Central memory CD8-positive, alpha-beta T cell (primary cell): ENCODE data around the gene GPA33.

ENCODE experiments used
- ATAC-seq: fragments of 150-1000 bp; cut with Tn5 transposase; replicated peaks from 2 replicates; pipeline ENCODE4 v1.10.0; 2022; ENCODE audit warnings: mild to moderate bottlenecking, moderate FRiP score, moderate number of reproducible peaks; ENCODE audit not compliant: poor library complexity, severe bottlenecking; ENCODE audit errors: extremely low read depth
- DNase-seq, 2 donors: peaks; one replicate each; pipeline ENCODE4 v3.0.0; 2021; ENCODE audit warnings: low spot score in 2 of 2
- H3K27ac Mint-ChIP-seq: one replicate; pipeline ENCODE4 v1.8.0; 2022; ENCODE audit warnings: low read depth, mild to moderate bottlenecking, moderate library complexity, mixed read lengths
- H3K27me3 Mint-ChIP-seq: one replicate; pipeline ENCODE4 v1.8.0; 2022; ENCODE audit warnings: mixed read lengths
- H3K36me3 Mint-ChIP-seq: one replicate; pipeline ENCODE4 v1.8.0; 2022; ENCODE audit warnings: mild to moderate bottlenecking, moderate library complexity, mixed read lengths; ENCODE audit not compliant: insufficient read depth
- H3K4me1 Mint-ChIP-seq: one replicate; pipeline ENCODE4 v1.8.0; 2022; ENCODE audit warnings: mixed read lengths
- H3K4me3 Mint-ChIP-seq: one replicate; pipeline ENCODE4 v1.8.0; 2022; ENCODE audit warnings: mild to moderate bottlenecking, moderate library complexity, mixed read lengths
- H3K9me3 Mint-ChIP-seq: one replicate; pipeline ENCODE4 v1.8.0; 2022; ENCODE audit warnings: mixed read lengths

GPA33 gene

GRCh38 chr1:167077868-167078210, 12.3 kb downstream of the GPA33 start:
- DNase-seq (no peak), ATAC-seq (no peak)
- Mint-ChIP-seq H3K4me1 (peaks cover 62% of the 10 kb centered on the region), H3K4me3 (no peak overlapping the region), H3K9me3 (no peaks in the 10 kb centered on the region), H3K27me3 (no peaks in the 10 kb centered on the region), H3K27ac (peak overlapping the region; percentile 84), H3K36me3 (peaks cover 2% of the 10 kb centered on the region)

DNA sequence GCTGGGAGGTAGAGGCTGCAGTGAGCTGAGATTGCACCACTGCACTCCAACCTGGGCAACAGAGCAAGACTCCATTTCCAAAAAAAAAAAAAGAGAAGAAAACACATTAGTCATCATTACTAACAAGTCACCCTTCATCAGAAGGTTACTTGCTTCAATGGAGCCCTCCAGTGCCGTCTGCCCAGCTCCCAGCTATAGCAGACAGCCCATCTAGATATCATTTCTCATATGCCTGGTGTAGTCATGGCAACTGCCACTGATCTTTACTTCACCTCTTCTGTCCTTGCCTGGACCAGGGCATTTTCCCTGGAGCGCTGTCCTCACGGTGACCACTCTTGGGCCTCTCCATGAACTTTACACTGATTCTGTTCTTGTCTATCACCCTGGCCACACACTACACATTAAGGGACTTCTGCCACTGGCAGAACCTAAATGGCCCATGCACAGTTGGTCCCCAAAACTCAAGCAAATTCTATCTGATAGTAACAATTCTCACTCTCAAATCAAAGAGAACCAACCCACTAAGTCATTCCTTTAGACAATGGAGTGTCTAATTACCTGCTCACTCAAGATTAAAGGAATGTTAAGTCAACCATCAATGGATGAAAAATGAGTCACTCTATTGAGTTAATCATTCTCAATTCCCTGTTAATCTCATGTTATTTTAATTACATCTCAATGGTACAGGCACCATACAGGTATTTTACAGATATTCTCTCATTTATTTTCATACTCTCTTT, 12.9 kb downstream of the GPA33 start:
- Mint-ChIP-seq H3K27ac (peak overlapping the region; percentile 84), H3K4me3 (peak overlapping the region; percentile 38)
- DNase-seq: no peak

GRCh38 chr1:167076136-167076710, 14.0 kb downstream of the GPA33 start:
- DNase-seq: no peak
- Mint-ChIP-seq H3K4me1 (peaks cover 51% of the 10 kb centered on the region), H3K27me3 (no peaks in the 10 kb centered on the region), H3K27ac (peak overlapping the region; percentile 65), H3K36me3 (peaks cover 2% of the 10 kb centered on the region), H3K9me3 (no peaks in the 10 kb centered on the region), H3K4me3 (peak overlapping the region; percentile 62)
- ATAC-seq: peak; percentile 24

More for the DNA sequence above, 12.9 kb downstream of the GPA33 start:
- Mint-ChIP-seq H3K27me3 (no peaks in the 10 kb centered on the region), H3K9me3 (no peaks in the 10 kb centered on the region), H3K4me1 (peaks cover 58% of the 10 kb centered on the region), H3K36me3 (peaks cover 2% of the 10 kb centered on the region)
- no peak for ATAC-seq

GRCh38 chr1:167071286-167071685, 18.9 kb downstream of the GPA33 start:
- Mint-ChIP-seq H3K27ac (no peak overlapping the region), H3K4me3 (no peak overlapping the region), H3K9me3 (no peaks in the 10 kb centered on the region), H3K4me1 (peaks cover 21% of the 10 kb centered on the region), H3K27me3 (no peaks in the 10 kb centered on the region), H3K36me3 (peaks cover 4% of the 10 kb centered on the region)
- DNase-seq (no peak), ATAC-seq (no peak)

DNA sequence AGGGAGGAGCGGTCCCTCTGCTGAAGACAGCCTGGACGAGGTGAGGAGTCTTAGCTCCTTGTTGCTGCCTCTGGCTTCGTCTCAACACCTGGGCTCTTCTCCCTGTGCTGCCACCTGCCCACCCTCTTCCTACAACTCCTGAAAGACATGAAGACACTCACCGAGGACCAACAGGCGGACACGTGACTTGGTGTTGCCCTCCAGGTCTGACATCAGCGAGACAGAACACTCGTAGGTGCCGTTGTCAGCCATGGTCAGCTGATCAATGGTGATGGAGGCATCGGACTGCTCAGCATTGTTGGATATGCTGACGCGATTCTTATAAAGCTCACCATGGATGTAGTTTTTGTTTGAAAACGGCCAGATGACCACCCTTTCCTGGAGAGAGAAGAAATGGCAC, 21.4 kb downstream of the GPA33 start:
- Mint-ChIP-seq H3K9me3 (no peaks in the 10 kb centered on the region), H3K36me3 (peaks cover 2% of the 10 kb centered on the region), H3K27me3 (no peaks in the 10 kb centered on the region), H3K27ac (no peak overlapping the region), H3K4me1 (no peaks in the 10 kb centered on the region), H3K4me3 (no peak overlapping the region)
- no peak for DNase-seq
- no peak for ATAC-seq

DNA sequence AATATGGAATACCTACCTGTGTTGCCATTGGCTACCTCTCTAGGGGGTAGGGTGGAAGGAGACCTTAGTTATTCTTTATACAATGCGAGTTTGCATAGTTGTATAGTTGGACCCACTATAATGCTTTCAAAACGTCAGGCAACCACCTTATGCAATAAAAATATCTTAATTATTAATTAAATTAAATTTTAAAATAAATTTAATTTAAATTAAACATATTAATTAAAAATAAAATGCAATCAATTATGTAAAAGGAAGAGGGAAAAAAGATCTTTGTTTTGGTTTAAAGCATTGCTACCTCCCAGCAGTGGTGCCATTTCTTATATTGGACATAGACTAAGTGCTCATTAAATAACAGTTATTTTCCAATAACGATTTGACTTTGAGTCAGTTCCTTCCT, 22.3 kb downstream of the GPA33 start:
- Mint-ChIP-seq H3K27me3 (no peaks in the 10 kb centered on the region), H3K4me3 (no peak overlapping the region), H3K36me3 (peaks cover 2% of the 10 kb centered on the region), H3K27ac (no peak overlapping the region), H3K9me3 (no peaks in the 10 kb centered on the region), H3K4me1 (no peaks in the 10 kb centered on the region)
- DNase-seq (no peak), ATAC-seq (no peak)

DNA sequence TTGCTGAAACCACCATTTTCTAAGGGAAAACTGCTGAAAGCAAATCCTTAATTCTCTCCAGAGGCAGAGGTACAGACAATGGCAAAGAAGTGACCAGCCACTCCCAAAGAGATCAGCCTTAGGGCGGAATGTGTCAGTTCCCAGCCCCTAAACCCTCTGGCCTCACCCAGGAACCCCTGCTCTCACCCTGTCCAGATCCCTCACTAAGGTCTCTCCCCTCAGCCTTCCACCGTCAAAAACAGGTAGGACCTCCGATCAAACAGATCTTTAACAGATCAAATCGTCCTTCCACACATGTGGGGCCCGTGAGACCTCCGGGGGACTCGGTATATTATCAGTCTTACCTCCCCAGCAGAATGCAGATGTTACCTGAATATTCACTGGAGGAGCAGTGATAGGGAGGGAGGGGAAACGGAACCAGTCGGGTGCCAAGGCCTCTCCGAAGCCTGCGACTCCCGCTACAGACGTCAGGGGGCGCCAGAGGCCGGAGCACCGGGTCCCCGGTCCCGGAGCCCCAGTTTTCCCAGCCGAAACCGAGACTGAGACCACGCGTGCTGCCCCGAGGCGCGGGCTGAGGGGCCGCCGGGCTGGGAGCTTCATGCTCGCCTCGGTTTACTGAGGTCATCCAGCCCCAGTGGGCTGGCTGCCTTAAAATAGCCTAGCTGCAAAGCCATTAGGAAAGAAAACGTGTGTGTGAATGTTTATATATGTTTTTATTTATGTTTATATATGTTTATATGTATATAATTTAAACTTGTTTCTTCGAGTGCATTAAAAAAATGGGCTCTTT, 23.6 kb downstream of the GPA33 start:
- no peaks in the 10 kb centered on the region for H3K9me3 Mint-ChIP-seq
- no peaks in the 10 kb centered on the region for H3K4me1 Mint-ChIP-seq
- H3K4me3 Mint-ChIP-seq: no peak overlapping the region
- ATAC-seq (peak; percentile 73), DNase-seq (peak; percentile 66 to 76)
- no peaks in the 10 kb centered on the region for H3K27me3 Mint-ChIP-seq
- H3K27ac Mint-ChIP-seq: no peak overlapping the region
- H3K36me3 Mint-ChIP-seq: peaks cover 4% of the 10 kb centered on the region

DNA sequence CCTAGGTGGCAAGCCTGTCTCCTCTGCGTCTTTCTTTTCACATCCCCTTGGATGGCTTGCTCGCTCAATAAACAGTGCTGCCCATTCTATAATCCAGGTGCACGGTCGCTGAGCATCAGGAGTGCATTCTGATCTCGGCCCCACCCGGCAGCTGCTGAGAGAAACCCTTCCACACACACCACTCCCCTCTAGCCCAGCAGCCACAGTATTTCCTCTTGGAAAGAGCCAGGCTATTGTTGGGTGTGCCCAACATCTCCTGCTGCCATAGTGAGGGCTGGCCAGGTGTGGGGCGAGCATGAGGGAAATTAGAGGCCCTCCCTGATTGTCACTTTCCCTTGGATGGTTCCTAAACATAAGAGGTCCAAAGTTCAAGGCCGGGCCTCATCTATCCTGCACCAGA, 24.7 kb downstream of the GPA33 start:
- Mint-ChIP-seq H3K9me3 (no peaks in the 10 kb centered on the region), H3K4me3 (no peak overlapping the region), H3K4me1 (no peaks in the 10 kb centered on the region), H3K27me3 (no peaks in the 10 kb centered on the region), H3K27ac (no peak overlapping the region), H3K36me3 (peaks cover 4% of the 10 kb centered on the region)
- ATAC-seq (no peak), DNase-seq (no peak)

GRCh38 chr1:167064621-167065020, 25.6 kb downstream of the GPA33 start:
- no peak overlapping the region for H3K27ac Mint-ChIP-seq
- peaks cover 4% of the 10 kb centered on the region for H3K36me3 Mint-ChIP-seq
- no peak for DNase-seq
- H3K4me1 Mint-ChIP-seq: no peaks in the 10 kb centered on the region
- no peaks in the 10 kb centered on the region for H3K9me3 Mint-ChIP-seq
- no peak for ATAC-seq
- H3K27me3 Mint-ChIP-seq: no peaks in the 10 kb centered on the region
- H3K4me3 Mint-ChIP-seq: no peak overlapping the region

DNA sequence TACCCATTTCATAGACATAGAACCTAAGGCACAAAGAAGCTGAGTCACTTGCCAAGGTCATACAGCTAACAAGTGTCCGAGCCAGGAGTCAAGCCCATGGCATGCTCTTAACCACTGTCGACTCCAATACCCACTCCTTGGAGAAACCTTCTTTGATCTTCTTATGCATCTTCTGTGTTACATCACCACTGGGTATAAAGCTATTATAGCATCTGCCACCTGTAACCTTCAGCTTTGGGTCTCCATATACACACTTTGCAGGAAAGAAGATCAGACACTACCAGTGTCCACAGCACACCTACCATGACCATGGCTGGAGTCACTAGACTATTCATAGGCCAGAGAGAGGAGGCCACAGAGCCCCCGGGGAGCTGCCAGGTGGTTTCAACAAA, 29.1 kb downstream of the GPA33 start:
- Mint-ChIP-seq H3K4me1 (peaks cover 5% of the 10 kb centered on the region), H3K36me3 (peaks cover 2% of the 10 kb centered on the region), H3K27me3 (no peaks in the 10 kb centered on the region), H3K4me3 (no peak overlapping the region), H3K27ac (no peak overlapping the region), H3K9me3 (no peaks in the 10 kb centered on the region)
- ATAC-seq (no peak), DNase-seq (no peak)

DNA sequence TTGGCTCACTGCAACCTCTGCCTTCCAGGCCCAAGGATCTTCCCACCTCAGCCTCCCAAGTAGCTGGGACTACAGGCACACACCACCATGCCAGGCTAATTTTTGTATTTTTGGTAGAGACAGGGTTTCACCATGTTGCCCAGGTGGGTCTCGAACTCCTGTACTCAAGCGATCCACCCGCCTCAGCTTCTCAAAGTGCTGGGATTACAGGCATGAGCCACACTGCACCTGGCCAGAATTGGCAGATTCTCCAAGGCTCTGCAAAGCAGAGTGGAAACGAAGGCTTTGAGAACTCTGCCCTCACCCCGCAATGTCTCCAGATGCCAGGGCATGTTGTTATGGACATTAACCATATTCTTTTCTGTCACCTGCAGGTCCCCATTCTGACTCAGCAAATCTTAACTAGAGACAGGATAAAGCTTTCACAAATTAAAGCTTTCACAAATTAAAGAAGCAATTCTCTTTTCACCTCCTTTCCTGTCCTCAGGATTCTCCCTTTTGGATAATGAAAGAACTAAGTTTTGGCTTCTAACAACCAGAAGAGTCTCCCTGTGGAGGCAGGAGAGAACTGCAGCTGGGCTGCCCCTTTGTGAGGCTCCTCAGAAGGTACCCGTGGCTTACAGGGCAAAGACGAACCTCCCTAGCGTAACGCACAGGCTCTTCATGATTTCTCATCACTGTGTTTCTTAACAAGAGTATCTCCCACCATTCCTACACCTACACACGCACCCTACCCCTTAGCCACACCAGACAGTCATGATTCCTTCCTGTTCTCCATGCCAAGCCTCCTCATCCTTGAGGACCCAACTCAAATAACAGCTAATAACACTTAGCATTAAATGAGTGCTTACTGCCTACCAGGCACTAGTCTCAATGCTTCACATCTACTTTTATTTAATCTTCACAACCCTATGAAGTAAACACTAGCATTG, 29.8 kb downstream of the GPA33 start:
- DNase-seq: no peak
- H3K9me3 Mint-ChIP-seq: no peaks in the 10 kb centered on the region
- peaks cover 2% of the 10 kb centered on the region for H3K36me3 Mint-ChIP-seq
- H3K27ac Mint-ChIP-seq: no peak overlapping the region
- H3K4me1 Mint-ChIP-seq: peaks cover 5% of the 10 kb centered on the region
- H3K27me3 Mint-ChIP-seq: no peaks in the 10 kb centered on the region
- no peak overlapping the region for H3K4me3 Mint-ChIP-seq
- no peak for ATAC-seq

- no peak overlapping the region for H3K27ac Mint-ChIP-seq
- DNase-seq (no peak), ATAC-seq (no peak)
- H3K4me1 Mint-ChIP-seq: peaks cover 5% of the 10 kb centered on the region
- no peaks in the 10 kb centered on the region for H3K9me3 Mint-ChIP-seq
- no peak overlapping the region for H3K4me3 Mint-ChIP-seq
- no peaks in the 10 kb centered on the region for H3K27me3 Mint-ChIP-seq
- H3K36me3 Mint-ChIP-seq: peaks cover 2% of the 10 kb centered on the region
Observed at GRCh38 chr1:167059809-167060107, 30.4 kb downstream of the GPA33 start.
